Caco-2 (cell line): Measurements from ENCODE around the gene EVL. TPM values are rescaled to one million over a fixed set of nuclear protein-coding genes. Genes with fewer than 3 reads are reported as not detected.

Experiments used
- BruUV-seq: library from RNA; stranded (reverse); fragments of 400-500 nt; replicated peaks from 2 replicates; lab custom pipeline; 2021; lab: Mats Ljungman, UMichigan
- CTCF ChIA-PET: fragments of 300-600 bp; sonication (Branson Sonifier 250); formaldehyde crosslinking; loops from one replicate; lab custom pipeline; 2022; ENCODE audit warnings: antibody characterized with exemption; lab: Charles Lee
- POLR2A ChIA-PET: fragments of 300-600 bp; sonication (Branson Sonifier 250); formaldehyde crosslinking; loops from one replicate; lab custom pipeline; 2022; ENCODE audit warnings: antibody characterized with exemption; lab: Charles Lee
- DNase-seq, 2 experiments: peaks; one replicate each; pipeline versions ENCODE4 v3.0.0 to v3.0.0-alpha.2; 2020 to 2022
- H3K27me3 ChIP-seq: replicated peaks from 2 replicates; pipeline ENCODE4 v1.6.0; 2011; ENCODE audit warnings: low read length; ENCODE audit not compliant: control insufficient read depth, insufficient read depth
- H3K36me3 ChIP-seq: 2 replicates; pipeline ENCODE4 v1.5.1; 2011; ENCODE audit warnings: low read length; ENCODE audit not compliant: control insufficient read depth, insufficient read depth
- H3K4me1 ChIP-seq: fragments of 250-450 bp; sonication (Bioruptor Pico); 2 replicates; pipeline ENCODE4 v1.5.1; 2020; ENCODE audit warnings: mild to moderate bottlenecking
- H3K4me3 ChIP-seq: 2 replicates; pipeline ENCODE4 v1.5.1; 2011; ENCODE audit warnings: low read depth, mild to moderate bottlenecking, control low read depth, low read length
- H3K9me3 ChIP-seq: fragments of 250-450 bp; sonication (Bioruptor Pico); 2 replicates; pipeline ENCODE4 v1.5.1; 2020; ENCODE audit warnings: mild to moderate bottlenecking, moderate library complexity
- H3K27ac Mint-ChIP-seq: one replicate; pipeline ENCODE4 v1.8.0; 2022; ENCODE audit warnings: mixed read lengths; ENCODE audit not compliant: unreplicated experiment
- H3K27me3 Mint-ChIP-seq: one replicate; pipeline ENCODE4 v1.8.0; 2022; ENCODE audit warnings: mixed read lengths; ENCODE audit not compliant: insufficient read depth, unreplicated experiment
- H3K36me3 Mint-ChIP-seq: one replicate; pipeline ENCODE4 v1.8.0; 2022; ENCODE audit warnings: mild to moderate bottlenecking, mixed read lengths; ENCODE audit not compliant: insufficient read depth, unreplicated experiment
- H3K4me1 Mint-ChIP-seq: one replicate; pipeline ENCODE4 v1.8.0; 2022; ENCODE audit warnings: low read depth, mixed read lengths; ENCODE audit not compliant: unreplicated experiment
- H3K4me3 Mint-ChIP-seq: one replicate; pipeline ENCODE4 v1.8.0; 2022; ENCODE audit warnings: mild to moderate bottlenecking, moderate library complexity, mixed read lengths; ENCODE audit not compliant: unreplicated experiment
- H3K9me3 Mint-ChIP-seq: one replicate; pipeline ENCODE4 v1.8.0; 2022; ENCODE audit warnings: mixed read lengths; ENCODE audit not compliant: unreplicated experiment
- CTCF ChIP-seq, 2 experiments: fragments of 200-600 bp in 1 of 2; IDR thresholded peaks; 1 replicate in 1 of 2; 2 replicates in 1 of 2; pipeline versions ENCODE4 v1.5.1 to v1.8.0; 2011 to 2022; ENCODE audit warnings: antibody characterized with exemption in 1 of 2, control low read depth in 1 of 2, inconsistent platforms in 1 of 2, low read depth in 1 of 2, low read length in 1 of 2, mild to moderate bottlenecking in 1 of 2, moderate library complexity in 1 of 2; ENCODE audit not compliant: insufficient read depth in 1 of 2, severe bottlenecking in 1 of 2, unreplicated experiment in 1 of 2
- intact Hi-C: fragments of 100-400 bp; cut with micrococcal nuclease; formaldehyde crosslinking; loops from one replicate; pipeline ENCODE4 v1.10.0; 2022; ENCODE audit not compliant: unreplicated experiment
- total RNA-seq: library from RNA; stranded (reverse); gene quantifications from 2 replicates; pipeline ENCODE4 v1.2.3, GENCODE V29; 2022

Gene EVL
- total RNA-seq, 1 experiment from 2014 or later: 14.2 TPM

- no TSS peak for BruUV-seq
- Histone ChIP-seq H3K4me3 (no peak overlapping the region), H3K4me1 (no peaks in the 10 kb centered on the region), H3K36me3 (no peaks in the 10 kb centered on the region), H3K9me3 (no peaks in the 10 kb centered on the region), H3K27me3 (no peaks in the 10 kb centered on the region)
- H3K4me3 Mint-ChIP-seq: no peak overlapping the region
- ChIA-PET CTCF (interaction anchor here (0.7 to 2.5 kb wide), 7 partner anchors 33 to 390 kb away, joined by 3 to 27 read pairs (median 4); partner anchors contain the start of gene DEGS2), POLR2A (no interaction called here)
- no peaks in the 10 kb centered on the region for H3K36me3 Mint-ChIP-seq
- intact Hi-C loops: loop anchor here (1.0 kb wide), 1 partner anchor 71 kb away; no protein-coding TSS in a partner anchor
- peak in 1 of 2 experiments; percentile 52 for DNase-seq
- H3K4me1 Mint-ChIP-seq: peaks cover 5% of the 10 kb centered on the region
- H3K9me3 Mint-ChIP-seq: no peaks in the 10 kb centered on the region
- H3K27ac Mint-ChIP-seq: no peak overlapping the region
- H3K27me3 Mint-ChIP-seq: no peaks in the 10 kb centered on the region
- TF ChIP-seq CTCF (IDR thresholded peaks at IDR 0.05; ENCODE audit: insufficient read depth in 1 of 2, low read depth in 1 of 2, low read length in 1 of 2, severe bottlenecking in 1 of 2, unreplicated experiment in 1 of 2): peak; percentile 30 to 75
Measured at GRCh38 chr14:100122481-100123223, 57.4 kb downstream of the EVL start.

GRCh38 chr14:100123618-100124017, 58.4 kb downstream of the EVL start:
- no peak overlapping the region for H3K4me3 Mint-ChIP-seq
- no peak overlapping the region for H3K27ac Mint-ChIP-seq
- no peaks in the 10 kb centered on the region for H3K27me3 Mint-ChIP-seq
- peaks cover 5% of the 10 kb centered on the region for H3K4me1 Mint-ChIP-seq
- no peak for DNase-seq
- ChIA-PET POLR2A (no interaction called here), CTCF (no interaction called here)
- H3K36me3 Mint-ChIP-seq: no peaks in the 10 kb centered on the region
- BruUV-seq: no TSS peak
- Histone ChIP-seq H3K4me1 (no peaks in the 10 kb centered on the region), H3K36me3 (no peaks in the 10 kb centered on the region), H3K27me3 (no peaks in the 10 kb centered on the region), H3K9me3 (no peaks in the 10 kb centered on the region), H3K4me3 (no peak overlapping the region)
- no peak for TF ChIP-seq CTCF (IDR thresholded peaks at IDR 0.05; ENCODE audit: insufficient read depth in 1 of 2, low read depth in 1 of 2, low read length in 1 of 2, severe bottlenecking in 1 of 2, unreplicated experiment in 1 of 2)
- intact Hi-C loops: loop anchor here (1.0 kb wide), 1 partner anchor 70 kb away; no protein-coding TSS in a partner anchor
- H3K9me3 Mint-ChIP-seq: no peaks in the 10 kb centered on the region

GRCh38 chr14:100124551-100125088, 59.4 kb downstream of the EVL start:
- H3K27me3 Mint-ChIP-seq: no peaks in the 10 kb centered on the region
- Histone ChIP-seq H3K4me3 (no peak overlapping the region), H3K4me1 (no peaks in the 10 kb centered on the region), H3K36me3 (no peaks in the 10 kb centered on the region), H3K9me3 (no peaks in the 10 kb centered on the region), H3K27me3 (no peaks in the 10 kb centered on the region)
- H3K27ac Mint-ChIP-seq: no peak overlapping the region
- H3K9me3 Mint-ChIP-seq: no peaks in the 10 kb centered on the region
- POLR2A ChIA-PET: no interaction called here
- peaks cover 5% of the 10 kb centered on the region for H3K4me1 Mint-ChIP-seq
- CTCF ChIA-PET: no interaction called here
- no peak overlapping the region for H3K4me3 Mint-ChIP-seq
- no peak for TF ChIP-seq CTCF (IDR thresholded peaks at IDR 0.05; ENCODE audit: insufficient read depth in 1 of 2, low read depth in 1 of 2, low read length in 1 of 2, severe bottlenecking in 1 of 2, unreplicated experiment in 1 of 2)
- no peaks in the 10 kb centered on the region for H3K36me3 Mint-ChIP-seq
- intact Hi-C loops: no loop called here
- DNase-seq: no peak
- BruUV-seq: no TSS peak
